ENCODE measurements around the gene KSR1. TPM values are rescaled to one million over a fixed set of nuclear protein-coding genes. Genes with fewer than 3 reads are reported as not detected.

Gene KSR1
- total RNA-seq, 1 donor from 2014 or later = 13.6 TPM

- intact Hi-C loops (cut with DNase I) = no loop called here
- peak; percentile 89 for DNase-seq (ENCODE audit: low spot score)
Measured at GRCh38 chr17:27540318-27541101, 84.3 kb downstream of the KSR1 start.

GRCh38 chr17:27541301-27542023 lies 85.2 kb downstream of the KSR1 start:
- DNase-seq (ENCODE audit: low spot score) = no peak
- intact Hi-C loops (cut with DNase I) = no loop called here

GRCh38 chr17:27542841-27543463 lies 86.7 kb downstream of the KSR1 start:
- intact Hi-C loops (cut with DNase I) = no loop called here
- no peak for DNase-seq (ENCODE audit: low spot score)

- DNase-seq (ENCODE audit: low spot score) = no peak
- intact Hi-C loops (cut with DNase I) = no loop called here
Measured at GRCh38 chr17:27543464-27543856, 87.2 kb downstream of the KSR1 start.

GRCh38 chr17:27543958-27544349 lies 87.7 kb downstream of the KSR1 start:
- no peak for DNase-seq (ENCODE audit: low spot score)
- intact Hi-C loops (cut with DNase I) = no loop called here

- intact Hi-C loops (cut with DNase I) = no loop called here
- DNase-seq (ENCODE audit: low spot score) = no peak
Measured at GRCh38 chr17:27544350-27545131, 88.3 kb downstream of the KSR1 start.

GRCh38 chr17:27545562-27546229 lies 89.4 kb downstream of the KSR1 start:
- no peak for DNase-seq (ENCODE audit: low spot score)
- intact Hi-C loops (cut with DNase I) = no loop called here

- DNase-seq (ENCODE audit: low spot score) = no peak
- intact Hi-C loops (cut with DNase I) = no loop called here
Measured at GRCh38 chr17:27546624-27547300, 90.5 kb downstream of the KSR1 start.

- intact Hi-C loops (cut with DNase I) = no loop called here
Measured at GRCh38 chr17:27547301-27547683, 91.0 kb downstream of the KSR1 start.

GRCh38 chr17:27548369-27548768 lies 92.1 kb downstream of the KSR1 start:
- DNase-seq (ENCODE audit: low spot score) = no peak

More at GRCh38 chr17:27547301-27547683, 91.0 kb downstream of the KSR1 start:
- no peak for DNase-seq (ENCODE audit: low spot score)

GRCh38 chr17:27549251-27549893 lies 93.1 kb downstream of the KSR1 start:
- intact Hi-C loops (cut with DNase I) = no loop called here

More at GRCh38 chr17:27548369-27548768, 92.1 kb downstream of the KSR1 start:
- intact Hi-C loops (cut with DNase I) = no loop called here

GRCh38 chr17:27550291-27550930 lies 94.2 kb downstream of the KSR1 start:
- no peak for DNase-seq (ENCODE audit: low spot score)
- intact Hi-C loops (cut with DNase I) = loop anchor here (5.0 kb wide), 1 partner anchor 53 kb away; no protein-coding TSS in a partner anchor

More at GRCh38 chr17:27549251-27549893, 93.1 kb downstream of the KSR1 start:
- no peak for DNase-seq (ENCODE audit: low spot score)

GRCh38 chr17:27550974-27551505 lies 94.8 kb downstream of the KSR1 start:
- intact Hi-C loops (cut with DNase I) = loop anchor here (5.0 kb wide), 1 partner anchor 54 kb away; no protein-coding TSS in a partner anchor

GRCh38 chr17:27551701-27552248 lies 95.5 kb downstream of the KSR1 start:
- DNase-seq (ENCODE audit: low spot score) = no peak
- intact Hi-C loops (cut with DNase I) = loop anchor here (5.0 kb wide), 1 partner anchor 54 kb away; no protein-coding TSS in a partner anchor

More at GRCh38 chr17:27550974-27551505, 94.8 kb downstream of the KSR1 start:
- DNase-seq (ENCODE audit: low spot score) = no peak

- DNase-seq (ENCODE audit: low spot score) = no peak
- intact Hi-C loops (cut with DNase I) = loop anchor here (5.0 kb wide), 1 partner anchor 55 kb away; no protein-coding TSS in a partner anchor
Measured at GRCh38 chr17:27552276-27552732, 96.1 kb downstream of the KSR1 start.

- intact Hi-C loops (cut with DNase I) = loop anchor here (5.0 kb wide), 1 partner anchor 56 kb away; no protein-coding TSS in a partner anchor
Measured at GRCh38 chr17:27553019-27553511, 96.8 kb downstream of the KSR1 start.

More at GRCh38 chr17:27553019-27553511, 96.8 kb downstream of the KSR1 start:
- DNase-seq (ENCODE audit: low spot score) = no peak

Measured in cardiac septum (tissue), 1 donor.